ENCODE data around the gene LZTS2. TPM values are rescaled to one million over a fixed set of nuclear protein-coding genes. Genes with fewer than 3 reads are reported as not detected.

LZTS2 gene
- total and polyA plus RNA-seq, 10 of the 15 experiments (the other 5 are each of a cell fraction or from before 2014, with no cell fraction given): 0.08 to 13.4 (median 7.2) TPM

- TF ChIP-seq MTA2 (IDR thresholded peaks at IDR 0.05; ENCODE audit: low read depth) (no peak), ZBTB40 (IDR thresholded peaks at IDR 0.05; ENCODE audit: borderline replicate concordance) (no peak), CBFB (IDR thresholded peaks at IDR 0.05; ENCODE audit: low read depth) (no peak), FOXK2 (IDR thresholded peaks at IDR 0.05) (no peak)
Observed at GRCh38 chr10:100962351-100963080, 37.1 kb upstream of the LZTS2 start (continued).

- peaks cover 2 to 9% of the 10 kb centered on the region in 2 experiments; a peak in 3 of 4 replicates for H3K36me3 ChIP-seq (ENCODE audit: control insufficient read depth in 2 of 2, insufficient read depth in 2 of 2, low read length in 1 of 2)
- ChIA-PET RAD21 (ENCODE audit: unreplicated experiment) (no interaction called here), CTCF (interaction anchor here (4.4 kb wide), 1 partner anchor 51 kb away, joined by 21 read pairs; no protein-coding TSS in a partner anchor), SMC1A (ENCODE audit: uncharacterized antibody, unreplicated experiment) (no interaction called here), POLR2A (no interaction called here)
- ATAC-seq (no peak), FAIRE-seq (no peak), DNase-seq (ENCODE audit: low read depth, low spot score) (no peak)
- no peak overlapping the region for H3K27ac ChIP-seq (ENCODE audit: control insufficient read depth, insufficient read depth)
- no peak for TF ChIP-seq ZBTB33 (IDR thresholded peaks at IDR 0.05)
- no peak for TF ChIP-seq ZNF274 (IDR thresholded peaks at IDR 0.05; ENCODE audit: insufficient read depth, insufficient read length)
- no peak for TF ChIP-seq RFX5 (IDR thresholded peaks at IDR 0.05; ENCODE audit: low read depth, low read length)
- TF ChIP-seq STAT1 (conservative IDR thresholded peaks at IDR 0.05): no peak
- no peak for TF ChIP-seq CREM (IDR thresholded peaks at IDR 0.05; ENCODE audit: low read depth)
- TF ChIP-seq SKIL (IDR thresholded peaks at IDR 0.05; ENCODE audit: low read depth, poor library complexity, severe bottlenecking): no peak
- no peak for TF ChIP-seq TCF12 (IDR thresholded peaks at IDR 0.05; ENCODE audit: low read depth, low read length)
- no peak for TF ChIP-seq NFXL1 (IDR thresholded peaks at IDR 0.05; ENCODE audit: borderline replicate concordance)
- no peak for TF ChIP-seq SRF (IDR thresholded peaks at IDR 0.05; ENCODE audit: low read depth in 2 of 2, low read length in 2 of 2)
- no peaks in the 10 kb centered on the region for H4K20me1 ChIP-seq (ENCODE audit: control insufficient read depth, insufficient read depth)
- no peak overlapping the region for H3K4me2 ChIP-seq (ENCODE audit: control insufficient read depth, insufficient read depth)
- intact Hi-C loops (cut with micrococcal nuclease; ENCODE audit: unreplicated experiment): no loop called here
- no TSS peak for BruUV-seq (replicated peaks)
- WGBS (ENCODE audit: insufficient coverage, insufficient replicate concordance, low lambda C conversion rate, missing lambda C conversion rate): 94% methylated on average over 1 of the region's 1 CpG
- no peak overlapping the region for H2AFZ ChIP-seq (ENCODE audit: control insufficient read depth, low read depth, low read length)
- no peak overlapping the region for H3K9ac ChIP-seq (ENCODE audit: control insufficient read depth, insufficient read depth, low read length)
- H3K4me1 ChIP-seq (ENCODE audit: control insufficient read depth, insufficient read depth, low read length): peaks cover 1% of the 10 kb centered on the region; the same call in 1 of the 2 replicates
- H3K4me3 ChIP-seq: no peak overlapping the region
- in situ Hi-C loops (cut with MboI): no loop called here
- H3K79me2 ChIP-seq (ENCODE audit: control insufficient read depth, insufficient read depth, low read length): no peaks in the 10 kb centered on the region
- no peaks in the 10 kb centered on the region for H3K9me3 ChIP-seq (replicated peaks; ENCODE audit: control insufficient read depth, insufficient read depth, low read length)
- no peaks in the 10 kb centered on the region for H3K27me3 ChIP-seq (replicated peaks in 1 of 2; ENCODE audit: control insufficient read depth in 2 of 2, insufficient read depth in 2 of 2, low read length in 1 of 2)
Observed at GRCh38 chr10:100963826-100964225, 35.8 kb upstream of the LZTS2 start.
